Retina (tissue), 1 donor: ENCODE measurements around the gene ATP4A.

ENCODE experiments used
- DNase-seq: peaks from one replicate; pipeline ENCODE4 v3.0.0-alpha.2; 2016

Gene ATP4A

DNA sequence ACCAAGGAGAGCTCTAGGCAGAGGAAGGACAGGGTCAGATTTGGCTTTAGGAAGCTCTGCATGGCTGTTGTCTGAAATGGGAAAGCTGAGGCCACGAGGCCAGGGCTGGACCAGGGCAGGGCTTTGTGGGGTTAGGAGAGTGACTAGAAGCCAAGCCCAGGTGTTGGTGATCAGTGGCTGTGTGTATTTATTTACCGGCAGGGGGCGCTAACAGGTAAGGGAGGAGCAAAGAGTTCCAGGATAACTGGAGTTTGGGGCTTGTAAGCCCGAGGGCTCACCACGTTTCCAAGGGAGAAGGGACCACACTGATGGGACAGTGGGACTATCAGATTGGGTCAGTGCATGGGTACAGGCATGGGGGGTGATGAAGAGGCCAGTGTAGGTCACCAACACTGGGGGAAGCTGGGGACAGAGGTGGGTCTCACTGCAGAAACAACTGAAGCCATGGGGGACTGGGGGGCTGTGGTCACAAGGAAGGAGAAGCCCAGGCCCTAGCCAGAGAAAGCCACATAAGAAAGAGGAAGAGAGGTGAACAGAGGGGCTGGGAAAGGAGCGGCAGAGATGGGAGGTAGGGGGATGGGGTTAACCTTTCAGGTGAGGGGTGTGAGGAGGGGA is 14.2 kb downstream of the ATP4A start:
- DNase-seq, result peak; percentile 66

DNA sequence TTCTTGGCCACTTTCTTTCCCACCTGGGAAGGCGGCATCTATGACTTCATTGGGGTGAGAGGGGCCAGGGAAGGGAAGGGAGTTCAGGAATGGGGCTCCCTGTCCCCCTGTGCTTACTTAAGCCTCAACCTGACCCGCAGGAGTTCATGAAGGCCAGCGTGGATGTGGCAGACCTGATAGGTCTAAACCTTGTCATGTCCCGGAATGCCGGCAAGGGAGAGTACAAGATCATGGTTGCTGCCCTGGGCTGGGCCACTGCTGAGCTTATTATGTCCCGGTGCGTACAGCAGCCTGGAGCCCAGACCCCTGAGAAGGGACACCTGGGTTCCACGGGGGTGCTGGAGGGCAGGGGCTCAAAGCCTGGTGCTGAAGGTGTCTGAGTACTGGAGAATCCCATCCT is 16.9 kb downstream of the ATP4A start:
- no peak for DNase-seq

DNA sequence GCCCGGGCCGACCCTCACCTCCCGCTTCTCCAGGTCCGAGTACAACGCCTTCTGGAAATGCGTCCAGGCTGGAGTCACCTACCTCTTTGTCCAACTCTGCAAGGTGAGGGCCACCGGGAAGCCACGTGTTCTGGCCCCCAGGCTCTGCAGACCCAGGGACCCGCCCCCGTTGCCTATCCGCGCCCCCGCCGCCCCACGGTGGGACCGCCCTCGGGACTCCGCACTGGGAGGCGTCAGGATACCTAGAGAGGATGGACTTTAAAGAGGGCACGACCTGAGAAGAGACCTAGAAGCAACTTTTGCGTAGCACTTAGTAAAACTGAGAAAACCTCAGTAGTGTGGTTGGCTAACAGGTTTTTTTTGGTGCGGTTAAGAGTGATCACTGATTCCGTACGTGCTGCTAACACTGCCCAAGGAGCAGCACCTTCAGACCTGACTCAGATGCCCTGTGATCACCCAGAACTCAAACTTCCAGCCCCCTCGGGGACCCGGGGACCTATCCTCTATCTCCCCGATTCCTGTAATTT is 17.5 kb downstream of the ATP4A start:
- no peak for DNase-seq

DNA sequence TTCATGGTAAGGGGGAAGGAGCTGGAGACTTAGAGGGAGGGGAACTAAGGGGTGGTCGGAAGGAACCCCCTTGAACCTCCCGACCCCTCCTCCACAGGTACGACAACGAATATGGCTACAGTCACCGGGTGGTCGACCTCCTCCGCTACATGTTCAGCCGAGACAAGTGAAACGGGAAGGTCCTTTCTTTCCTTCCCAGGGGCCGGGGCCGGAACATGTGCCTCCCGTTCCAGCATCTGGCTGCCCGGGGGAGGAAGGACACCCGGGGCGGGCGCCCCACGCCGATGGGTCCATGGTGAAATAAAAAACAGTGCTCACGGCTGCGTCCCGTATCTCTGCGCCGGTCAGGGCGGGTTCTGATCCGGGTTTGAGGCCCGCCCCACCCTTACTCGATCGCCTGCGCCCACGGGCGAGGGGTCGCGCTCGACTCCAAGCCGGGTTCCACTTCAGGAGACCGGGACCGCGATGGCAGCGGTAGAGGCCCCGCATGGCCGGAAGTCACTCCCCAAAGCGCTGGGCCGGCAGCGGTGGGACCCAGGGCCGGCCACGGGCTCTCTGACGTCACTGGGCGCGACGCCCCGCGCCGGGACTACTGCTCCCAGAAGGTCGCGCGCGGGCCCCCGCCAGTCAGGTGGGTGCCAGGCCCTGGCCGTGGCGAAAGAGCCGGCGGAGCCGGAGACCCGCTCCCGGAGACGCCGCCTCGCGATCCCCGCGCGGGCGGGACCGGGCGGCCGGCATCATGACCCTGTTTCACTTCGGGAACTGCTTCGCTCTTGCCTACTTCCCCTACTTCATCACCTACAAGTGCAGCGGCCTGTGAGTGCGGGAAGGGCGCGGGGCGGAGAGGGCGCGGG is 18.2 kb downstream of the ATP4A start, which contains the start of gene TMEM147:
Gene TMEM147 (plus strand): TSS at position 626 of the 854 bp plus-strand sequence. CDS start 114 bp downstream, at position 740.
- DNase-seq, result peak; percentile 94

DNA sequence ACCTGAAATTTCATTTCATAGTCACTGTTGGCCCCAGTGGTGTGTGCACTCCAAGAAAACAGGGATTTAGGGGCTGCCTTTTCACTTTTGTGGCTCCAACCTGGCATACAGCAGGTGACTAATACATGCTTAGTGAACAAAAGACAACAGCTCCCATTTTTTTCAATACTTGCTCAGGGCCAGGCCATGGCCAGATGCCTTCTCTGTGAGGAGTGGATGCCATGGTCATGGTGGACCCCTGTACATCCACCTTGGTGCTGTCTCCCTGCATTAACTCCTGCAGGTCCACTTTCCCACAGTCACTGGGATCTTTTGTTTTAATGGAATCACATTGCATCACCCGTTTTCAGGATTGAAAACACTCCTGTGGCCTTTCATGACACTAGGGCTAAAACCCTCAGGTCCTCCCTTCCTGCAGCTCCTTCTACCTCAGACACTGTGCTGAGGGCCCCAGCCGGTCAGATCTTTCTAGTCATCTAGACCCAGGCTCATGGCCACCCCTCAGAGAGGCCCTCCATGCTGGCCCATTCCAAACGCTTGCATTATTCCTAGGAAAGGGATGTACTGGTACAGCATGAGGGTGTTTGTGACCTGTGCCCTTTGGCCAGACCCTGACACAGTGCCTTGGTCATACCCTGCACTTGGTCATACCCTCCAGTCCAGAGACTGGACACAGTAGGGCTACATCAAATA is 19.2 kb downstream of the ATP4A start:
- DNase-seq, result no peak

DNA sequence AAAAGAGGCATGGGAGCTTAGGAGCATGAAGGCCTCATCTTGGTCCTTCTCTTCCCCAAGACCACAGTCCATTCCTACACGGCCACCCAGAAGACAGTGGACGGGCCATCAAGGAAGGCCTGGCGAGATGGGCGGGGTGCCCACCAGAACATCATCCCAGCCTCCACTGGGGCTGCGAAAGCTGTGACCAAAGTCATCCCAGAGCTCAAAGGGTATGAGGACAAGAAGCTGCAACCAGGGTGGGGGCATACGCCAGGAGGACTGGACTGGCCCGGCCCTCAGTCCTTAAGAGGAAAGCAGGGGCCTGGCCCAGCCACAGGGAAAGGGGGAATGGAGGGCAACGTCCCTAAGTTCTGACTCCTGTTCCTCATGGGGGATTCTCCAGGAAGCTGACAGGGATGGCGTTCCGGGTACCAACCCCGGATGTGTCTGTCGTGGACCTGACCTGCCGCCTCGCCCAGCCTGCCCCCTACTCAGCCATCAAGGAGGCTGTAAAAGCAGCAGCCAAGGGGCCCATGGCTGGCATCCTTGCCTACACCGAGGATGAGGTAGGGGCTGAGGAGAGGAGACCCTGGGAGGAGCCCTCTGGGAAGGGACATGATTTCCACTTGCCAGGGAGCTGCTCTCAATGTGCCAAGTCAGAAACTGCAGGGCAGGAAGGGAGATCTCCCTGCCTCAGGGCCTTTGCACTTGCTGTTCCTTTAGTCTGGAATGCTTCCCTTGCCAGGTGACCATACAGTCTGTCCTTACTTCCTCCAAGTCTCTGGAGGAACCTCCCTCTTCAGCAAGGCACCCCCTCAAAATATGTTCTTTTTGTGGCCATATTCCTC is 20.0 kb downstream of the ATP4A start:
- DNase-seq, result no peak

DNA sequence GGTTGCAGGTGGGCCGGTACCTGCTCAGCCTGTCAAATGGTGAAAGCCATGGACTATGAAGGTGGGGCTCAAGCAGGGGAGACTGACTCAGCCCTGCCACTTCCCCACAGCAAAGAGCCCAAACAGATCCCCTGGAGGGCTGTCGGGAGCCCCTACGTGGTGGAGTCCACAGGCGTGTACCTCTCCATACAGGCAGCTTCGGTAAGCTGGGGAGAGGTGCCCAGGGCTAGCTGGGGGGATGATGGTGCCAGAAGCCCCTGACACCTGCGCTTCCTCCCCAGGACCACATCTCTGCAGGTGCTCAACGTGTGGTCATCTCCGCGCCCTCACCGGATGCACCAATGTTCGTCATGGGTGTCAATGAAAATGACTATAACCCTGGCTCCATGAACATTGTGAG is 21.2 kb downstream of the ATP4A start:
- DNase-seq, result no peak

DNA sequence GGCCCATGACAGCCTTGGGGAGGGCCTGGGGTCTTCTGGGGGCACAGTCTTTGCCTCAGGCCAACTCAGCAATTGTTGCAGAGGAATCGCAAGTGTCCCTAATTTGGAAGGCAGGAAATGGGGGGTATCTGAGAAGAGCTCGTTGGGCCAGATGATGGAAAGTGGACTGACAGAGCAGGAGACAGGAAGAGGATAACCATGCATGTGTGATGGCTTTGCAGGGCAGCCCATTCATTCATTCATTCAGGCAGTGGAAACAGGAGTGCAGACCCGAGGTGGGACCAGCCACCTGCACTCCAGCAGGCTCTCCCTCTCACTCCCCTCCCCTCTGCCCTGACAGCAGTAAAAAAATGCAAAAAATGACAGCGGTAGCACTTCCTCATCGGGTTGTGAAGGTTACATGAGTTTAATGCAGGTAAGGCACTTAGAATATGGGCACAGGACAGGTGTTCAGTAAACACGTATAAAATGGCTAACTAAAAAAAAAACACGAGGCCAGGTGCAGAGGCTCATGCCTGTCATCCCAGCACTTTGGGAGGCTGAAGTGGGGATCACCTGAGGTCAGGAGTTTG is 23.0 kb downstream of the ATP4A start:
- no peak for DNase-seq

DNA sequence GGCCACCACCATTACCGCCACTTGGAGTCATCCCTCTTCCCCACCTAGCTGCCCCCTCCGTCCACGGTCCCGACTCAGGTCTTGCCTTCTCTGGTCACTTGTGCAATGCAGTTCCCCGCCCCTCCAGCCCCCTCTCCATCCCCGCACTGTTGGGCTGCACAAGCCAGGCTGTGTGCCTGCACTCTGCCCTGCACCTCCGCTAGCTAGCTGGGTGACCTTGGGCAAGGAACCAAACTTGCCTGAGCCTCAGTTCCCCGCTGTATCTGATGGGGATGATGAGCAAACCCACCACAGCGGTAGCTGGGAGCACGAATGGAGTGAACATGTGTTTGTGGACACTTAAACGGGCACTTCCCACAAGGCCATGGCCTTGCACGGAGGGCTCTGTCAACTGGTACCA is 23.6 kb downstream of the ATP4A start:
- no peak for DNase-seq

DNA sequence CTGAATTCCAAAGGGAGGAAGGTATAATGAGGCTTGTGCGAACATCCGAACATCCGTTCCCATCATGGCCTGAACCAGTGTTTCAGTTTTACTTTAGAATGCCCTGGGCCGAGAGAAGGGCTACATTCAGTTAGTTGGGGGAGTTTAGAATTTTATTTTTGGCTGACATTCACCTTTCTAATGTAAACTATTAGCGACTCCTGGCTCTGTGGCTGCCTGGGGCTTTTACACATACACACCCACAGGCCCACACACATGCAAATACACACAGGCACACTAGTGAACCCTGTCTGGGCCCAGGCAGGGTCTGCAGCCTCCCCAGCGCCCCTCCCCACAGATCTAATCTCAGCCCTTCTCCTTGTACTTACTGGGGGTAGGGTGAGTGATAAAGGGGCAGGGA is 24.1 kb downstream of the ATP4A start:
- no peak for DNase-seq

DNA sequence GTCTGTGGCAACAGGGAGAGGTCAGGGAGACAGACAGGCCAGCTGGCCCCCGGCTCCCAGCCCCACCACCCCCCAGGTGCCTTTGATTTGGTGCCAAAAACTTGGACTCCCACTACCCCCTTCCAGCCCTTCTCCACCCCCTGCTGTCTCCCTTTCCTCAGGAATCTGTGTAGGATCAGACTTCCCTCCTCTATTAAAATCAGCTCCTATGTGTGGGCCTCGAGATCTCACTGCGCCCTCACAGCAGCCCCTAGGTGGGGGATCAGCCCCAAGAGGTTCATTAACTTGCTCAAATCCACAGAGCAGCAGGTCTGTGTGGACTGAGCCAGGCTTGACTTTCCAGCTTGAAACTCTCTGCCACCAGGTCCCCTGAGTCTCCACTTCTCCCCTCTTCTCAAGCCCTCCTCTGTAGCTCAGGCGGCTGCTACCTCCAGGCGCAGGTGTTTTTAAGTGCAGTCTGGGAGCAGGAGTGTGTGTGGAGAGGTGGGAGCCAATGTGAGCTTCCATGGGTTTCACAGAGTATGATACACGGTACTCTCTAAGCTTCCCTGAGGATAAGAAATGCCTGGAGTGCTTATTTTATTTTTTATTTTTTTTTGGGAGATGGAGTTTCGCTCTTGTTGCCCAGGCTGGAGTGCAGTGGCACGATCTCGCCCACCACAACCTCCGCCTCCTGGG is 28.5 kb downstream of the ATP4A start:
- no peak for DNase-seq

DNA sequence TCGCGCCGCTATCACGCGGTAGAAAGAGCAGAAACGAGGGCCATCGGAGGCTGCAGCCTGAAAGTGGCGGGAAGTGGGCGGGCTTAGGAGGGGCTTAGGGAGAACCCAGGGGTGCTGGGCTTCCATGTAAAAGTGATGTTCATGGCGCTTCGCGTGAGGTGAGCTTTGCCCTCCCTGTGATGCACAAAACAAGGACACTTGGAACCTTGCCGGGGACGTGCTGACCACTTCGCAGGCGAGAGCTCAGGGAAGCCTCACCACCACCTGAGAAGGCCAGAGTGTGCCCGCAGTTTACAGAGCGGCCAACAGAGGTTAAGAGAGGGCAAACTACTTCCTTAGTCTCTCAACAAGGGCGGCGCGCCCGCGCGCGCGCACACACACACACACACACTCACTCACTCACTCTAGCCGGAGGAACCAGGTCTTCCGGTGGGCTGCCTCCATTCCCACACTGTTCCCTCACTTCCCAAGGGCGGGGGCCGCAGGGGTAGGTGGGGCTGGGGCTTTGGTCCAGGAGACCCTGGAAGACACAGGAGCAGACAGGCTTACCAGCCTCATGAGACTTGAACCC is 29.6 kb downstream of the ATP4A start:
- DNase-seq, result peak; percentile 29

DNA sequence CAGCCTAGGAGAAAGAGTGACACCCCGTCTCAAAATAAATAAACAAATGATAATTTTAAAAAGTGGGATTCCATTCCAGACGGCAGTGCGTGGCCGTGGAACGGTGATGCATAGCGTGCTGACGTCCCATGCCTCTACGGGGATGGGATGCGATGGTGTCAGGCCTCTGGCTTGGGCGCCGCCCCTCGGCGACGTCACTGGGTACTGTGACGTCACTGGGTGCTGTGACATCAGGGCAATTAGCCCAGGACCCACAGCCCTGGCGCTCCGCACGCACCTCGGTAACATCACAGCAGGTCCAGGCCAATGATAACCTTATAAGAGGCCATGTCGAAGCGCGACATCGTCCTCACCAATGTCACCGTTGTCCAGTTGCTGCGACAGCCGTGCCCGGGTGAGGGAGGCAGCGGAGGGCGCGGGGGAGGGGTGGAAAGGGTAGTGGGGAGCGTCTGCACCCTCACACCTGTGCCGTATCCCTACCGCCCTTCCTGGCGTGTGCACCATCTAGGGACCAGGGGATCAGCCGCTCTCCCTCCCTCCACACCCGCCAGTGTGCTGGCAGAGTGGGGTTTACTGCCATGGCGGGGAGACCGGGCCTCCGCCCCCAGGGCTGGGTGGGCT is 30.1 kb downstream of the ATP4A start, which contains the start of gene GAPDHS:
Gene GAPDHS (plus strand): TSS at position 256 of the 621 bp plus-strand sequence. CDS start 72 bp downstream, at position 328.
- DNase-seq, result no peak

DNA sequence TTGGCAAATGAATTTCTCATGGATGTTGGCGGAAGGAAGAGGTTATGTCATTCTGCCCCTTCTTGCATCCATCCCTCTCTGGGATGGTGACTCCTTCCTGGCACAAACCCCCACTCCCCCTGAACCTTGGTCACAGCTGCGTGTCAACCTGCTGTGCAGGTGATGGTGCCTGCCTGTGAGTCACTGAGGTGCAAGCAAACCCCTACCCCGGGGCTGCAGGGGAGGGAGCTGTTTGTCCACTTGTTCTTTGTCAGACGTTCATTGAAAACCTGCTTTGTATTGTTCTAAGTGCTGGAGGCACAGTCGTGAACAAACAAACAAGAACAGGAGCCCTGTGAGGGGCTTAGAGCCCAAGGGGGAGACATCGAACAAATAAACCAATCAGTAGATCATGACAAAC is 32.2 kb downstream of the ATP4A start:
- no peak for DNase-seq

DNA sequence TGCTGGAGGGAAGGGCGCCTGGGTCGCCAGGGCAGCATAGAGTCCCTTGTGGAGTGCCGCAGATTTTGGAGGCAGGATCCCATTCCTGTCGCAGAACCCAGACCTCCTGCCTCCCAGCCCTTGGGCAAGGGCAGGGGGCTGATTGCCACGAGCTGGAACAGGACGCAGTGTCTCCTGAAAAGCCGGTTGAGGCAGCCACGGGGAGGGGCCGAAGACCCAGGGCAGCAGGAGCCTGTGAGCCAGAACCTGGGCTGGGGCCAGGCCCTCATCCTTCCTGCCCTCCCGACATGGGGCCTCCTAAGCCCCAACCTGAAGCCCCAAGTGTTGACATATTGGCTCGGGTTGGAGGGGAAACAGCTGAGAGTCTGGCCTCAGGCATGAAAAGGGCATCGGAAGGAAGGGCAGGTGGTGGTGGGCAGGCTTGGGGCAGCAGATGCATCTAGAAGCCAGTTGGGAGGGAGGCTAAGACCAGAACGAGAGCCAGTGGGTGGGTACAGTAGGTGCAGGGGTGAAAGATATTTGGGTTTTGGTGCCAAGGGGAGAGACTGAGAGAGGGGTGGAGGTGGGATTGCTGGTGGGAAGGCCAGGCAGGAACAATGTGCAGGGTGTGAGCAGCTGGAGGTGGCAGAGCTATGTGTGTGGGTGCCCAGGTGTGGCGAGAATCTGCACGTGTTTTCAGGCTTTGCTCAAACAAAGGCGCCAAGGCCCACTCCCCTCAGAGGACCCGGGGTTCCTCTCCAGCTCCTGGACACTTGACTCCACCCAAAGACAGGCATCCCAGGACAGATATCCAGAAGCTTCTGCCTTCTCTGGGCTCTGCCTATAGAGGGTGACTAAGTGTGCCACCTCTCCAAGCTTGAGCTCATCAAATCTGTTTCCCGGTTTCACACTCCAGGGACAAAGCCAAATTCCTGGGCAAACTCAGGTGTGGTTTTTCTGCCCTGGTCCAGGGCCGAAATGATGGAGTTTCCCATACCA is 33.9 kb downstream of the ATP4A start:
- DNase-seq, result no peak

DNA sequence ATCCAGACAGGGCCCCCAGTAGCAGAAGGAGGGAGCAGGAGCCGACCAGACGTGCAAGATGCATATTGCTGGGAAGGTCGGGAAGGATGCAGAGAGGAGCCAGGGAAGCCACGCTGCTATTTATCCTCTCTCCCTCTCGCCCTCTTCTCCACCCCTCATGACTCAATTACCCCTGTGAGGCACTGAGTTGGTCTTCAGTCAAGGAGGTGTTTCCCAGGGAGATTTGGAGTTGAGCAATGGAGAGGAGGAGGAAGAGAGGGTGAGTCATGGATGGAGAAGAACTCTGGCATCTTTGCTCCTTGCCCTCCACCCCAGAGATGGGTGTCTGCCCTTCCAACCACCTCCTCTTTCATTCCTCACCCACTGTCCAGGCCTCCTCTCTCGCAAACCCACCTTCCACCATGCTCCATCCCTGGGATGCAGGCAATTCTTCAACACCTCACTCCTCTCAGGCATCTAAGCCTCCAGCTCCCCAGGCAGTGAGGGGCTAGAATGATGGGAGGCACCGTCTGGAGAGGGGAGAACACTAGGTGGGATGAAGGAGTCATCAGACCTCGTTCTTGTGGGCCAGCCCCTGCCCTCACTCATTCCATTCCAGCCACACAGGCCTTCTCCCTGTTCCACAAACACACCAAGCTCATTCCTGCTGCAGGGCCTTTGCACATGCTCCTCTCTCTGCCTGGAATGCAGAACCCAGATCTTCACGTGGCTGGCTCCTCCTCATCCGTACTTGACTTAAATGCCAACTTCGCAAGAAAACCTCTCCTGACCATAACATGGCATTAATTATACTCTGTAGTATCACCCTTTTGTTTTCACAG is 35.0 kb downstream of the ATP4A start, which contains the start of gene SBSN:
Gene SBSN (minus strand): TSS at position 94 of the 821 bp plus-strand sequence. CDS start 30 bp downstream, at position 64.
- no peak for DNase-seq

DNA sequence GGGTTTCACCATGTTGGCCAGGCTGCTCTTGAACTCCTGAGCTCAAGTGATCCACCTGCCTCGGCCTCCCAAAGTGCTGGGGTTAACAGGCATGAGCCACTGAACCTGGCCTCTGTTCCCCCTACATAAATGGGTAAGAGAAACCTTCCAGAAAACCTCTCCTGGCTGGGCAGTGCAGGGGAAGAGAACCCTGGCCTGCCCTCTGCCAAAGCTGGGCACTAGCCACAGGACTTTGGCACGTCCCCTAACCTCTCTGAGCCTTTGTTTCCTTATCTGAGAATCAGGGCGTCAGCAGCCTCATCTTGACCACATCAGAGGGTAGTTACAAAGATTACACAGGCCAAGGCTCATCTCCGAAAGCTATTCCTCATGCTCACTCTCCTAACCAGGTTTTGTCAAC is 37.6 kb downstream of the ATP4A start:
- no peak for DNase-seq

DNA sequence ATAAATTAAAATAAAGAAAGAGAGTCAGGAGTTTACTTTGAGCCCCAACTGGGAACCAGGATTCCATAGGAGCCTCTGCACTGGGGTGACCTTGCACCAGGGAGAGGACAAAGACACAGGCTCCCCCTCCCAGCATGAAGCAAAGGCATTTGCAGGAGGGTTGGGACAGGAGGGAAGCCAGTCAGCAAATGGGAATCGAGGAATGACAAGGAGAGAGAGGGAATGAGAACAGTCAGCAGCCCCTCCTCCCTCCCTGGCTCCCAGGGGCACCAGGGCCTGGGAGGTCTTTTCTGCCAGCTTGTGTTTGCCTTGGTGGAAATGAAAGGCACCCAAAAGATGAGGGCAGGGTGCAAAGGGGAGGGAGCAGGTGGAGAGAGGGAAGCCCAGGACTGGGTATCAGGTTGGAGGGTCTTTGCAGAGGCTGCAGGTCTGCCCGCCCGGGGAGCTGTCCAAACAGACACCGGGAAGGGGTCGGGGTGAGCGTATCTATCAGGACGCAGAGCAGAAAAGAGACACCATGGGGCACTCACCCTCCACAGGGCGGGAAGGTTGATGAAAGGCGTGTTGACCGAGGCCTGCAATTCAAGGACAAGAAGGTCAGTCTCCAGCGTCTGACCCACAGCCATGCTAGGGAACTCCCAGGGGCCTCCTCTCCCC is 39.1 kb downstream of the ATP4A start:
- peak; percentile 54 for DNase-seq
